ENCODE measurements around the gene SUPT5H. TPM values are rescaled to one million over a fixed set of nuclear protein-coding genes. Genes with fewer than 3 reads are reported as not detected.
A peak's percentile ranks its signal among the peaks of the same experiment; 100 is the strongest.

SUPT5H gene
- total and polyA plus RNA-seq, 2 of the 13 experiments (the other 11 are each of a cell fraction or from before 2014, with no cell fraction given), result 48.2 to 51.7 TPM

DNA sequence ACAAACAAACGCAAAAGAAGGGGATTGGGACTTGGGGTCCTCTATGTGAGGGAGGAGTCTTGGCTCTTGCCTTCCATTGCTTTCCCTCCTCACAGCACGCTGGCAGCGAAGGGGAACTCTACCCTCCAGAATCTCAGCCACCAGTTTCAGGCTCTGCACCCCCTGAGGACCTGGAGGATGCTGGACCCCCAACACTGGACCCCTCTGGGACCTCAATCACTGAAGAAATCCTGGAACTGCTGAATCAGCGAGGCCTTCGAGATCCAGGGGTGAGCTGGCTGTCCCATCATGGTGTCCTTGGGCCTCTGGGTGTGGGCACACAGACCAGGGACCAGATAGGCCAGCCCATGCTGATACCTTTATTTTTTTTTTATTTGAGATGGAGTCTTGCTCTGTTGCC, 23.4 kb upstream of the SUPT5H start:
- Histone ChIP-seq H3K36me3 (replicated peaks in 1 of 2; ENCODE audit: control insufficient read depth in 1 of 2, insufficient read depth in 2 of 2, low read length in 2 of 2) (peaks cover 7 to 8% of the 10 kb centered on the region in 2 experiments; a peak in 4 of 5 replicates), H2AFZ (ENCODE audit: low read length) (no peak overlapping the region), H3K27me3 (ENCODE audit: control insufficient read depth in 1 of 2, insufficient read depth in 2 of 2, low read length in 2 of 2) (no peaks in the 10 kb centered on the region), H3K9ac (ENCODE audit: insufficient read depth, low read depth, low read length) (no peak overlapping the region), H4K20me1 (ENCODE audit: insufficient read depth, low read length) (no peaks in the 10 kb centered on the region), H3K4me2 (ENCODE audit: low read depth, low read length) (no peak overlapping the region), H3K4me3 (replicated peaks in 1 of 3; ENCODE audit: insufficient read depth in 1 of 3, low read depth in 2 of 3, low read length in 3 of 3) (no peak overlapping the region), H3K4me1 (ENCODE audit: insufficient read depth, low read length) (0 out of 2 replicates have a peak, but pooled peaks cover under 1% of the 10 kb centered on the region), H3K9me3 (ENCODE audit: low read length) (no peaks in the 10 kb centered on the region), H3K79me2 (ENCODE audit: insufficient read depth, low read length) (no peaks in the 10 kb centered on the region), H3K27ac (ENCODE audit: extremely low read length, insufficient read depth, low read length) (no peak overlapping the region)
- TF ChIP-seq NR3C1 (CRISPR knock-in tag; IDR thresholded peaks at IDR 0.05) (no peak), MAFF (IDR thresholded peaks at IDR 0.05; ENCODE audit: low read depth, low read length) (peak; percentile 42; the same call in 1 of the 2 replicates), PPARG (CRISPR knock-in tag; conservative IDR thresholded peaks at IDR 0.05) (no peak), DNMT1 (CRISPR knock-in tag; IDR thresholded peaks at IDR 0.05) (no peak), ZNF263 (CRISPR knock-in tag; IDR thresholded peaks at IDR 0.05) (no peak), ZFAT (CRISPR knock-in tag; conservative IDR thresholded peaks at IDR 0.05) (no peak), MAFK (conservative IDR thresholded peaks at IDR 0.05 in 1 of 2, IDR thresholded peaks at IDR 0.05 in 1 of 2; ENCODE audit: low read length in 2 of 2) (peak; percentile 52 to 71; a peak in 3 of 4 replicates)
- TF ChIP-seq, protein P1, sequence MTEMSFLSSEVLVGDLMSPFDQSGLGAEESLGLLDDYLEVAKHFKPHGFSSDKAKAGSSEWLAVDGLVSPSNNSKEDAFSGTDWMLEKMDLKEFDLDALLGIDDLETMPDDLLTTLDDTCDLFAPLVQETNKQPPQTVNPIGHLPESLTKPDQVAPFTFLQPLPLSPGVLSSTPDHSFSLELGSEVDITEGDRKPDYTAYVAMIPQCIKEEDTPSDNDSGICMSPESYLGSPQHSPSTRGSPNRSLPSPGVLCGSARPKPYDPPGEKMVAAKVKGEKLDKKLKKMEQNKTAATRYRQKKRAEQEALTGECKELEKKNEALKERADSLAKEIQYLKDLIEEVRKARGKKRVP (CRISPR knock-in tag; IDR thresholded peaks at IDR 0.05), result no peak
- DNase-seq (ENCODE audit: low spot score), result no peak
- in situ Hi-C loops (cut with HindIII; ENCODE audit: extremely low pct_ligation_motif_present, low pct_unique_long_range_greater_than_20kb) (no loop called here), intact Hi-C loops (cut with micrococcal nuclease; ENCODE audit: unreplicated experiment) (no loop called here)
- ATAC-seq, result no peak
- no peak for FAIRE-seq
- 90% methylated on average over 5 of the region's 5 CpGs for WGBS (ENCODE audit: low lambda C conversion rate)
- ChIA-PET POLR2A (interaction anchor here (3.2 kb wide), 1 partner anchor 13 kb away, joined by 14 read pairs; the partner anchor contains the start of gene RPS16), CTCF (ENCODE audit: low intra/inter-chr PET ratio, low total read pairs) (no interaction called here)
- BruUV-seq (replicated peaks), result no TSS peak
